ENCODE data around the gene KCNQ1. TPM values are rescaled to one million over a fixed set of nuclear protein-coding genes. Genes with fewer than 3 reads are reported as not detected.

Gene KCNQ1
- total and polyA plus RNA-seq, 9 of the 15 experiments (the other 6 are each of a cell fraction or from before 2014, with no cell fraction given): 0.44 TPM; not detected in 8

DNA sequence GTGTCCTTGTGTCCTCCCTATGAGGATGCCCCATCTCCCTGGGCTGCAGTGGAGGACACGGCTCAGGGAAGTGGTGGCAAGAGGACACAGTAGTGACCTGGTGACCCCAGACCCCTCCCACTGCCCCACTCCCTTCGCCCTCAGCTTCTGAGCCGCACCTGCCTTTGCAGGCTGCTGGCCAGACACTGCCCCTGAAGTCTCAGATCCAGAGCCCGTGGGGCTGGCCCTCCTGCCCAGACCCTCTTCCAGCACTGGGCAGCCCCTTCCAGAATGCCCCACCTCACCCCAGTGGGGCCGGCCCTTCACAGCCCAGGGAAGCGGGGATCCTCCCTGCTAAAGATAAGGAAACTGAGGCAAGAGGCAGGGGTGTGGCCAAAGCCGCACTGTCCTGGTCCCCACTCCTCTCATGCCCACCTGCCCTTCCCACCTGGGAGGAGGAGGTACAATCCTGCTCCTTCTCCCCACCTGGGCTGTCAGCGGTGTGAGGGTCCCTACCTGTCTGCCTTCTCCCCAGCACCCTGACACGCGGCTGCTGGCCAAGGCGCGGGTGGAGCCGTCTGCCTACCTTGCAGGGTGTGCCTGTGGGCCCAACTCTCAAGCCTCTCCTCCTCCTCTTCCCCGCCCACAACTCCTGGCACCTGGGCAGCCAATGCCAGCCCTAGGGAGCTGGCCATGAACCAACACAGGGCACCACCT, 17.8 kb upstream of the KCNQ1 start:
- H3K4me3 ChIP-seq: no peak overlapping the region
- H3K9me1 ChIP-seq (ENCODE audit: control insufficient read depth, insufficient read depth, low read length): peaks cover 2% of the 10 kb centered on the region
- H3K4me1 ChIP-seq (replicated peaks in 1 of 2; ENCODE audit: control insufficient read depth in 2 of 2, insufficient read depth in 2 of 2, low read length in 2 of 2): peaks cover 0 to 12% of the 10 kb centered on the region in 2 experiments; a peak in 2 of 5 replicates
- no peaks in the 10 kb centered on the region for H3K79me2 ChIP-seq (ENCODE audit: control insufficient read depth, insufficient read depth, low read length)
- peaks cover 0 to 36% of the 10 kb centered on the region in 2 experiments; a peak in 4 of 5 replicates for H3K27me3 ChIP-seq (ENCODE audit: control insufficient read depth in 2 of 2, insufficient read depth in 2 of 2, low read length in 2 of 2)
- no peak for DNase-seq (ENCODE audit: extremely low read depth in 1 of 4, low spot score in 3 of 4)
- peaks cover 6% of the 10 kb centered on the region; the same call in 1 of the 2 replicates for H4K20me1 ChIP-seq (replicated peaks; ENCODE audit: control insufficient read depth, insufficient read depth, low read length)
- no peak overlapping the region for H3K4me2 ChIP-seq (ENCODE audit: insufficient read depth, low read length)
- H3K36me3 ChIP-seq (ENCODE audit: control insufficient read depth, insufficient read depth, low read length): no peaks in the 10 kb centered on the region
- BruUV-seq (replicated peaks): no TSS peak
- no peak overlapping the region for H3K27ac ChIP-seq (ENCODE audit: extremely low read depth, low read depth, low read length)
- ChIA-PET CTCF (ENCODE audit: low intra/inter-chr PET ratio) (interaction anchor here (0.6 to 6.2 kb wide), 3 partner anchors 100 to 450 kb away, joined by 4 to 76 read pairs (median 4); no protein-coding TSS in a partner anchor), POLR2A (interaction anchor here (0.9 kb wide), 1 partner anchor 104 kb away, joined by 5 read pairs; no protein-coding TSS in a partner anchor)
- no peak for FAIRE-seq
- in situ Hi-C loops (cut with MboI) (loop anchor here (5.0 kb wide), 2 partner anchors 105 to 470 kb away; no protein-coding TSS in a partner anchor), intact Hi-C loops (cut with micrococcal nuclease) (no loop called here)
- H2AFZ ChIP-seq (ENCODE audit: low read depth, low read length): no peak overlapping the region
- 29% methylated on average over 12 of the region's 14 CpGs for WGBS (ENCODE audit: insufficient coverage, low coverage, missing lambda C conversion rate)
- ATAC-seq: no peak
- no peak overlapping the region for H3K9ac ChIP-seq (ENCODE audit: insufficient read depth in 1 of 2, low read depth in 2 of 2, low read length in 2 of 2)
- peaks cover 6% of the 10 kb centered on the region; the same call in 1 of the 2 replicates for H3K9me3 ChIP-seq (replicated peaks; ENCODE audit: control insufficient read depth, insufficient read depth, low read depth, low read length)
- TF ChIP-seq NUFIP1 (IDR thresholded peaks at IDR 0.05; ENCODE audit: partially characterized antibody) (no peak), ARID4B (CRISPR knock-in tag; IDR thresholded peaks at IDR 0.05) (no peak), RHOXF2B (CRISPR knock-in tag; conservative IDR thresholded peaks at IDR 0.05) (no peak), RAD51 (IDR thresholded peaks at IDR 0.05; ENCODE audit: borderline replicate concordance, low read depth) (no peak), ZKSCAN3 (CRISPR knock-in tag; IDR thresholded peaks at IDR 0.05) (no peak), HNRNPK (IDR thresholded peaks at IDR 0.05; ENCODE audit: low read depth, low read length, poor library complexity, severe bottlenecking) (no peak), ZNF347 (CRISPR knock-in tag; IDR thresholded peaks at IDR 0.05; ENCODE audit: low read depth) (no peak), HNRNPH1 (optimal IDR thresholded peaks at IDR 0.05; ENCODE audit: low read depth, low read length) (no peak), ZNF212 (CRISPR knock-in tag; IDR thresholded peaks at IDR 0.05) (no peak), ZNF76 (CRISPR knock-in tag; IDR thresholded peaks at IDR 0.05; ENCODE audit: borderline replicate concordance) (no peak), TOE1 (IDR thresholded peaks at IDR 0.05; ENCODE audit: borderline replicate concordance) (no peak), TOE1 (CRISPR knock-in tag; IDR thresholded peaks at IDR 0.05; ENCODE audit: borderline replicate concordance, low read depth) (no peak)
- TF ChIP-seq, protein P1, sequence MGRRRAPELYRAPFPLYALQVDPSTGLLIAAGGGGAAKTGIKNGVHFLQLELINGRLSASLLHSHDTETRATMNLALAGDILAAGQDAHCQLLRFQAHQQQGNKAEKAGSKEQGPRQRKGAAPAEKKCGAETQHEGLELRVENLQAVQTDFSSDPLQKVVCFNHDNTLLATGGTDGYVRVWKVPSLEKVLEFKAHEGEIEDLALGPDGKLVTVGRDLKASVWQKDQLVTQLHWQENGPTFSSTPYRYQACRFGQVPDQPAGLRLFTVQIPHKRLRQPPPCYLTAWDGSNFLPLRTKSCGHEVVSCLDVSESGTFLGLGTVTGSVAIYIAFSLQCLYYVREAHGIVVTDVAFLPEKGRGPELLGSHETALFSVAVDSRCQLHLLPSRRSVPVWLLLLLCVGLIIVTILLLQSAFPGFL (CRISPR knock-in tag; IDR thresholded peaks at IDR 0.05): no peak
- TF ChIP-seq, protein P2, sequence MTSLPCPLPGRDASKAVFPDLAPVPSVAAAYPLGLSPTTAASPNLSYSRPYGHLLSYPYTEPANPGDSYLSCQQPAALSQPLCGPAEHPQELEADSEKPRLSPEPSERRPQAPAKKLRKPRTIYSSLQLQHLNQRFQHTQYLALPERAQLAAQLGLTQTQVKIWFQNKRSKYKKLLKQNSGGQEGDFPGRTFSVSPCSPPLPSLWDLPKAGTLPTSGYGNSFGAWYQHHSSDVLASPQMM (CRISPR knock-in tag; IDR thresholded peaks at IDR 0.05): no peak
